Heart right ventricle (tissue), 16 donors: ENCODE measurements around the gene CEP112. TPM values are rescaled to one million over a fixed set of nuclear protein-coding genes. Genes with fewer than 3 reads are reported as not detected.

Source experiments
- ATAC-seq, 8 donors: fragments of 200-7000 bp; cut with Tn5 transposase; one replicate each; pipeline ENCODE4 v1.9.1; 2020; ENCODE audit warnings: mild to moderate bottlenecking in 8 of 8, moderate library complexity in 8 of 8, moderate number of reproducible peaks in 1 of 8
- DNase-seq, 2 donors: peaks; one replicate each; pipeline ENCODE4 v3.0.0-alpha.2; 2020
- H3K27ac ChIP-seq, 10 donors: fragments of 200-600 bp; sonication (generic) in 2 of 10; one replicate each; pipeline versions ENCODE4 v1.5.0 to v1.8.0; 2020 to 2022; ENCODE audit warnings: mild to moderate bottlenecking in 3 of 10
- H3K27me3 ChIP-seq, 7 donors: fragments of 200-600 bp; one replicate each; pipeline ENCODE4 v1.8.0; 2021 to 2022; ENCODE audit warnings: mild to moderate bottlenecking in 2 of 7
- H3K36me3 ChIP-seq, 9 donors: fragments of 200-600 bp; sonication (generic) in 1 of 9; one replicate each; pipeline versions ENCODE4 v1.5.0 to v1.8.0; 2020 to 2022; ENCODE audit warnings: mild to moderate bottlenecking in 2 of 9
- H3K4me1 ChIP-seq, 9 donors: fragments of 200-600 bp; sonication (generic) in 1 of 9; one replicate each; pipeline versions ENCODE4 v1.5.0 to v1.8.0; 2020 to 2022; ENCODE audit warnings: mild to moderate bottlenecking in 4 of 9
- H3K4me3 ChIP-seq, 10 donors: fragments of 200-600 bp; sonication (generic) in 2 of 10; one replicate each; pipeline versions ENCODE4 v1.5.0 to v1.8.0; 2020 to 2022; ENCODE audit warnings: mild to moderate bottlenecking in 7 of 10, moderate library complexity in 2 of 10
- H3K9me3 ChIP-seq, 11 donors: fragments of 200-600 bp in 10 of 11; sonication (generic) in 2 of 11; one replicate each; pipeline versions ENCODE4 v1.5.0 to v1.8.0; 2013 to 2022; ENCODE audit warnings: mild to moderate bottlenecking in 2 of 11, control low read depth in 1 of 11, moderate library complexity in 1 of 11
- CTCF ChIP-seq, 9 donors: fragments of 200-600 bp; sonication (generic) in 2 of 9; IDR thresholded peaks; one replicate each; pipeline versions ENCODE4 v1.5.0 to v1.8.0; 2021 to 2022; ENCODE audit warnings: antibody characterized with exemption in 9 of 9, mild to moderate bottlenecking in 5 of 9, moderate library complexity in 1 of 9
- WGBS, 2 donors: extraction: QIAGEN DNeasy Blood & Tissue Kit; methylation state at CpG; one replicate each; pipeline ENCODE4 v1.1.7; 2013; ENCODE audit warnings: inconsistent platforms in 1 of 2; 5-methylcytosine and 5-hydroxymethylcytosine counted together
- intact Hi-C, 10 donors: fragments of 100-400 bp; cut with DNase I; formaldehyde crosslinking; loops; one replicate each; pipeline versions ENCODE4 v1.11.1 to v1.14.2; 2022
- polyA plus RNA-seq, 2 donors: library from polyadenylated mRNA; stranded (reverse); fragments of 200-250 nt; gene quantifications; one replicate each; pipeline ENCODE4 v1.2.3, GENCODE V29; 2013
- total RNA-seq, 10 donors: library from RNA; stranded (reverse); fragmentation: NEBNext Ultra II Directional in 3 of 10; extraction: Animal tissue kit (Norgen Biotek cat#: 25700) in 3 of 10; gene quantifications; one replicate each; pipeline versions ENCODE4 v1.2.1 to v1.2.4, GENCODE V29; 2021 to 2023
- donor health status: Arrhythmogenic right ventricular cardiomyopathy.
- donor health status: ischemic (EF 13 %, LVEDD 7.1; RV severe dilation, severe dysfunction).
- donor health status: healthy with polysubstance abuse.
- donor health status: DM: no; HTN: yes; CAD: no.
- donor health status: DM: no; HTN: no; CAD: no.
- donor health status: ischemic (EF 25% LVEDD 6.9; RV normal size, moderate dysfunction).
- donor health status: ischemic (EF 25% LVEDD 5.7; RV mildly dilated, moderate dysfunction).
- donor health status: healthy.
- donor health status: DM: yes; HTN: yes; CAD: no.
- donor health status: Ischemic cardiomyopathy.
- donor health status: ischemic (EF 35%, LVEDD 5.7; RV mildly dilated, moderate dysfunction).
- donor health status: nonischemic (EF 11% LVEDD 7.7; RV severe dilation, severe dysfunction).
- donor health status: DM: yes; HTN: yes; CAD: no.
- donor health status: PGD.
- donor health status: ischemic (EF 29% LVEDD 5.4; RV normal size, mild dysfunction).
- donor health status: nonischemic (EF 23%, LVEDD 6.1; RV moderate dilation, normal function).

Gene CEP112
- total and polyA plus RNA-seq, 12 donors, result 6.7 to 30.0 (median 16.3) TPM

- ATAC-seq (no peak), DNase-seq (no peak)
Measured at GRCh38 chr17:65745241-65745640, 446.7 kb downstream of the CEP112 start.

GRCh38 chr17:65743308-65743655 is 448.7 kb downstream of the CEP112 start:
- TF ChIP-seq CTCF (IDR thresholded peaks at IDR 0.05), result no peak
- peaks cover 0 to 20% (median 0%) of the 10 kb centered on the region in 9 donors for H3K4me1 ChIP-seq
- intact Hi-C loops, result no loop called here
- H3K27ac ChIP-seq, result peak overlapping the region in 3 of 10 donors; percentile 25 to 43 (median 39)
- no peak for DNase-seq
- H3K36me3 ChIP-seq, result peaks cover 0 to 10% (median 0%) of the 10 kb centered on the region in 9 donors
- no peak overlapping the region for H3K4me3 ChIP-seq
- peak in 1 of 8 donors; percentile 33 for ATAC-seq
- peaks cover 0 to 15% (median 0%) of the 10 kb centered on the region in 11 donors for H3K9me3 ChIP-seq
- H3K27me3 ChIP-seq, result no peaks in the 10 kb centered on the region
- 50 to 72% methylated on average over 1 of the region's 1 CpG for WGBS, 2 donors

More at GRCh38 chr17:65745241-65745640, 446.7 kb downstream of the CEP112 start:
- Histone ChIP-seq H3K27me3 (no peaks in the 10 kb centered on the region), H3K9me3 (no peaks in the 10 kb centered on the region), H3K4me3 (no peak overlapping the region), H3K4me1 (peaks cover 0 to 20% (median 1%) of the 10 kb centered on the region in 9 donors), H3K27ac (no peak overlapping the region), H3K36me3 (peaks cover 0 to 6% (median 0%) of the 10 kb centered on the region in 9 donors)
- intact Hi-C loops, result no loop called here
- no peak for TF ChIP-seq CTCF (IDR thresholded peaks at IDR 0.05)

- intact Hi-C loops, result no loop called here
- peak in 2 of 8 donors; percentile 37 to 57 for ATAC-seq
Measured at GRCh38 chr17:65742403-65743307, 449.3 kb downstream of the CEP112 start.

GRCh38 chr17:65741710-65742109 is 450.2 kb downstream of the CEP112 start:
- no peak for ATAC-seq
- Histone ChIP-seq H3K27ac (no peak overlapping the region), H3K4me3 (no peak overlapping the region), H3K9me3 (peaks cover 0 to 15% (median 0%) of the 10 kb centered on the region in 11 donors), H3K4me1 (peaks cover 0 to 20% (median 0%) of the 10 kb centered on the region in 9 donors), H3K27me3 (no peaks in the 10 kb centered on the region), H3K36me3 (peaks cover 0 to 10% (median 0%) of the 10 kb centered on the region in 9 donors)
- DNase-seq, result no peak
- 91 to 93% methylated on average over 1 of the region's 1 CpG for WGBS, 2 donors
- intact Hi-C loops, result no loop called here
- TF ChIP-seq CTCF (IDR thresholded peaks at IDR 0.05), result no peak

More at GRCh38 chr17:65742403-65743307, 449.3 kb downstream of the CEP112 start:
- WGBS, 2 donors, result 64 to 65% methylated on average over 6 of the region's 6 CpGs
- Histone ChIP-seq H3K9me3 (peaks cover 0 to 15% (median 0%) of the 10 kb centered on the region in 11 donors), H3K4me3 (no peak overlapping the region), H3K27ac (peak overlapping the region in 4 of 10 donors; percentile 4 to 43 (median 32)), H3K4me1 (peaks cover 0 to 20% (median 0%) of the 10 kb centered on the region in 9 donors), H3K36me3 (peaks cover 0 to 10% (median 0%) of the 10 kb centered on the region in 9 donors), H3K27me3 (no peaks in the 10 kb centered on the region)
- no peak for TF ChIP-seq CTCF (IDR thresholded peaks at IDR 0.05)
- DNase-seq, result no peak
